22Rv1 (cell line): ENCODE measurements around the gene CNGB1.

ENCODE experiments used
- ZFX ChIP-seq: fragments of 450-650 bp; IDR thresholded peaks from 2 replicates; pipeline ENCODE4 v1.6.1; 2017; ENCODE audit warnings: antibody characterized with exemption, borderline replicate concordance
- TF ChIP-seq, protein P1 (sequence below): fragments of 450-650 bp; IDR thresholded peaks from 2 replicates; pipeline ENCODE4 v1.5.1; 2017; ENCODE audit warnings: mild to moderate bottlenecking

- TF ChIP-seq, protein P1, sequence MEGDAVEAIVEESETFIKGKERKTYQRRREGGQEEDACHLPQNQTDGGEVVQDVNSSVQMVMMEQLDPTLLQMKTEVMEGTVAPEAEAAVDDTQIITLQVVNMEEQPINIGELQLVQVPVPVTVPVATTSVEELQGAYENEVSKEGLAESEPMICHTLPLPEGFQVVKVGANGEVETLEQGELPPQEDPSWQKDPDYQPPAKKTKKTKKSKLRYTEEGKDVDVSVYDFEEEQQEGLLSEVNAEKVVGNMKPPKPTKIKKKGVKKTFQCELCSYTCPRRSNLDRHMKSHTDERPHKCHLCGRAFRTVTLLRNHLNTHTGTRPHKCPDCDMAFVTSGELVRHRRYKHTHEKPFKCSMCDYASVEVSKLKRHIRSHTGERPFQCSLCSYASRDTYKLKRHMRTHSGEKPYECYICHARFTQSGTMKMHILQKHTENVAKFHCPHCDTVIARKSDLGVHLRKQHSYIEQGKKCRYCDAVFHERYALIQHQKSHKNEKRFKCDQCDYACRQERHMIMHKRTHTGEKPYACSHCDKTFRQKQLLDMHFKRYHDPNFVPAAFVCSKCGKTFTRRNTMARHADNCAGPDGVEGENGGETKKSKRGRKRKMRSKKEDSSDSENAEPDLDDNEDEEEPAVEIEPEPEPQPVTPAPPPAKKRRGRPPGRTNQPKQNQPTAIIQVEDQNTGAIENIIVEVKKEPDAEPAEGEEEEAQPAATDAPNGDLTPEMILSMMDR = no peak
- TF ChIP-seq ZFX = no peak
Observed at GRCh38 chr16:57868913-57869520, 101.9 kb downstream of the CNGB1 start.
